Measurements from ENCODE around the gene DAB1. TPM values are rescaled to one million over a fixed set of nuclear protein-coding genes. Genes with fewer than 3 reads are reported as not detected.

Gene DAB1
- total RNA-seq, 3 donors from 2014 or later, result 0.61 to 2.0 (median 0.92) TPM

DNA sequence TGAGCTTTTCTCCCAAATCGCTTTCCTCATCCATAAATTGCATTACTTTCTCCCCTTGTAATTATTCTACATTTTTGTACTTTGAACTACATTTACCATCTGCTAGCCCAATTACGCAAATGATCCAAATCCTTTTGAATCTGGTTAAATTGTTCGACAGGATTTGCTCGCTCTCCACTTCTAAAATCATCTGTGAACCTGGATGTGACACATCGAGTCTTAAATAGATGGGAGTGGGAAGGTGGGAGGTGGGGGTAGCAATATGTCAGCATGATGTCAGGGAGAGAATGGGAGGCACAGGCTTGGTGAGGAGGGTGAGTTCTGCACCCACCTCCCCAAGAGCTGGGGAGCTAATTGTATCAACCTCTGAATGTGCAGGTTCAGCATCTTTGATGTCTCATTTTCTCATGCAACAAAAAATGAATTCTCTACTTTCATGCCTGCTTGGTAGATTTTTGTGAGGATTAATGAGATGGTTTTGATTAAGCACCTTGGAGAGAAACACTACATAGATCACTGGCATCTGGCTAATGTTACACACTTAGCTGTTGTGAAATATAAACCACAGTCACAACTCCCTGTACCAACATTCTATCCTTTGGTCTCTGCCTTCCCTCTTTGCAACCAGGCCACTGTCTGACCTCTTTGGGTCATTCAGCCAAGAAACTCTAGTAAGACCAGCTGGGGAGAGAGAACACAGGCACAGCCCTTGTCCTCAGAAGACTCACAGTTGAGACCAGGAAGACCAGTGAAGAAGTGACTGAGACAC is 165.1 kb downstream of the DAB1 start:
- no peaks in the 10 kb centered on the region for H3K4me1 ChIP-seq (ENCODE audit: low read depth)
- DNase-seq (no peak), ATAC-seq (no peak)
- no peak overlapping the region for H3K4me3 ChIP-seq
- no peaks in the 10 kb centered on the region for H3K36me3 ChIP-seq (ENCODE audit: low read depth)
- TF ChIP-seq, protein P1, sequence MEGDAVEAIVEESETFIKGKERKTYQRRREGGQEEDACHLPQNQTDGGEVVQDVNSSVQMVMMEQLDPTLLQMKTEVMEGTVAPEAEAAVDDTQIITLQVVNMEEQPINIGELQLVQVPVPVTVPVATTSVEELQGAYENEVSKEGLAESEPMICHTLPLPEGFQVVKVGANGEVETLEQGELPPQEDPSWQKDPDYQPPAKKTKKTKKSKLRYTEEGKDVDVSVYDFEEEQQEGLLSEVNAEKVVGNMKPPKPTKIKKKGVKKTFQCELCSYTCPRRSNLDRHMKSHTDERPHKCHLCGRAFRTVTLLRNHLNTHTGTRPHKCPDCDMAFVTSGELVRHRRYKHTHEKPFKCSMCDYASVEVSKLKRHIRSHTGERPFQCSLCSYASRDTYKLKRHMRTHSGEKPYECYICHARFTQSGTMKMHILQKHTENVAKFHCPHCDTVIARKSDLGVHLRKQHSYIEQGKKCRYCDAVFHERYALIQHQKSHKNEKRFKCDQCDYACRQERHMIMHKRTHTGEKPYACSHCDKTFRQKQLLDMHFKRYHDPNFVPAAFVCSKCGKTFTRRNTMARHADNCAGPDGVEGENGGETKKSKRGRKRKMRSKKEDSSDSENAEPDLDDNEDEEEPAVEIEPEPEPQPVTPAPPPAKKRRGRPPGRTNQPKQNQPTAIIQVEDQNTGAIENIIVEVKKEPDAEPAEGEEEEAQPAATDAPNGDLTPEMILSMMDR (IDR thresholded peaks at IDR 0.05), result no peak
- intact Hi-C loops (cut with DNase I, micrococcal nuclease), result no loop called here
- no peaks in the 10 kb centered on the region for H3K9me3 ChIP-seq

DNA sequence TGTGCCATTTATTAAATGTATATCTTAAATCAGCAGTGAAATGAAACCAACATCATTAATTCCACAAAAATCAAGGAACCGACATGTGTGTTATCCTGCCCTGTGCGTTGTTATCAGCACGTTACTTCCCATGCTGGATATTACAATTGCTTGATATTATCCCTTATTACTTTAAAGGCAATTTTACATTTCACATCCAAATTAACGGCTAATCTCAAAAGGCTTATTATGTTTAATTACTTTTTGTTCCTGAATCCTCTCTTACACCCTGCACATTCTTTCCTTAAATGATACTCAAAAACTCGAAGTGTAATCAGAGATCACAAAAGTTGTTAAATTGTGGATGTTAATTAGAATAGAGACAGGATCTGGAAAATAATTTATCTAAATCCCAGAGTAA is 167.9 kb downstream of the DAB1 start:
- H3K9me3 ChIP-seq, result no peaks in the 10 kb centered on the region
- TF ChIP-seq, protein P1 (IDR thresholded peaks at IDR 0.05), result no peak
- H3K36me3 ChIP-seq (ENCODE audit: low read depth), result no peaks in the 10 kb centered on the region
- no peak overlapping the region for H3K4me3 ChIP-seq
- ATAC-seq (no peak), DNase-seq (no peak)
- no peaks in the 10 kb centered on the region for H3K4me1 ChIP-seq (ENCODE audit: low read depth)
- intact Hi-C loops (cut with DNase I, micrococcal nuclease), result no loop called here

DNA sequence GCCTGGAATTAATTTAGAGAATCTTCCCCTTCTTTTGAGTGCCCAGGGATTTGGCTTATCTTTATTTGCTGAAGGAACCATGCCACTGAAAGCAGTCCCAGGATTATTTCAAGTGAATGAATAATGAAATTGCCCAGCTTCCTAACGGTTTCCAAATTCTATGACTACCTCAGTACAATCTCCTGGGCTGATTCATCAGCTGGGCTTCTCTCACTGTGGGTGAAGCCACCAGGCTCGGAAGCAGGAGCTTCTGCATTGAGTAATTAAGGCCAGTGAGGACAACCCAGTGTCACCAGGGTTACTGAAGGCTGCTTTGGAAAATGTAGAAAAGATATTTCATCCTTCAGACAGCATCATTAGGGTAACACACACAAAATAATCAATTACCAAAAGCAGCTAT is 169.8 kb downstream of the DAB1 start:
- H3K4me1 ChIP-seq (ENCODE audit: low read depth), result no peaks in the 10 kb centered on the region
- no peak for ATAC-seq
- H3K9me3 ChIP-seq, result no peaks in the 10 kb centered on the region
- intact Hi-C loops (cut with DNase I, micrococcal nuclease), result no loop called here
- TF ChIP-seq, protein P1 (IDR thresholded peaks at IDR 0.05), result no peak
- DNase-seq, result no peak
- no peak overlapping the region for H3K4me3 ChIP-seq
- H3K36me3 ChIP-seq (ENCODE audit: low read depth), result no peaks in the 10 kb centered on the region

DNA sequence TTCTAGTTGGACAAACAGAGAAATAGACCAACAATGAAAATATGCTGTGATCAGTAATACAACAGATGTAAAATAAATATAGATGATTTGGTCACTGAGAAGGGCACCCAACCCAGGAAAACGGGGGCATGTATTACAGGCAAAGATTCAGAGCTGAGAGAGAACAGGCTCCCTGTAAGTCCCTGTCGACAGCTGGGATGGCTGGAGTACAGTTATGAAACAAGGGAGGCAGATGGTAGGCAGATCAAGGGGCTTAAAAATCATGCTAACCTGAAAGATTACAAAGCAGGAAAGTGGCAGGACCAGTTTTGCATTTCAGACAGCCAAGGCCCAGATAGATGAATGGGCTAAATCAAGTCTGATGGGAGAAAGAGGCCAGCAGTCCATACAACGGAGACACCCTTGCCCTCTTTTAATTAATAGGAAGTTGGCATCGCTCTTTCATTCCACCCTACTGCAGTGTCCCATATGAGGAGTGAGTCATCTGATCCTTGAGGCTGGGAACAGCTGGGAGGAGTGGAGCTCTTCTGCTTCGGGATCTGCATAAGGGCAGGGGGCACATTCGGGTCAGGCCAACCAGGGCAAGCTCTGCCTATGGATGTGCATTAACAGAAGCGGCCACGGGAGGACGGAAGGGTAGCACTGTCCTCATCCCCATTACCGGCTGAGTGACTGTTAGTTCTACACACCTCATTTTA is 171.1 kb downstream of the DAB1 start:
- Histone ChIP-seq H3K36me3 (ENCODE audit: low read depth) (no peaks in the 10 kb centered on the region), H3K9me3 (no peaks in the 10 kb centered on the region), H3K4me1 (ENCODE audit: low read depth) (no peaks in the 10 kb centered on the region), H3K4me3 (no peak overlapping the region)
- intact Hi-C loops (cut with DNase I, micrococcal nuclease), result no loop called here
- DNase-seq (no peak), ATAC-seq (no peak)
- TF ChIP-seq, protein P1 (IDR thresholded peaks at IDR 0.05), result no peak

DNA sequence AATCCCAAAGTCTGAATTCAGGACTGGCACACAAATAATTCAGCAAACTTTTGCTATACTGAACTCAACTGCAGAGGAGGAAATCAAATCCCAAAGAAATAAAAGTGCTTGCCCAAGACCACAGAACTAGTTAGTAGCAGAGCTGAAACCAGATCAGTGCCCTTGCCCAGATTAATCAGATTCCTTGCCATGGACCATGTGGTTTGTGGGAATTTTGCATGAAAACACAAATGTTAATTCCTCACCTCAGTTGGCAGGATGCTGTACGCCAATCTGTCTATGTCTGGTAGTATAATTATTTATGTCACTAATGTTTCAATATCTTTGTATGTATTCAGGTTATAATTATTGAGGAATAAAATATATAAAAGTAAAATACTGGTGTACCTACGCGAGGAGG is 173.8 kb downstream of the DAB1 start:
- H3K4me1 ChIP-seq (ENCODE audit: low read depth), result no peaks in the 10 kb centered on the region
- intact Hi-C loops (cut with DNase I, micrococcal nuclease), result no loop called here
- no peaks in the 10 kb centered on the region for H3K36me3 ChIP-seq (ENCODE audit: low read depth)
- H3K9me3 ChIP-seq, result no peaks in the 10 kb centered on the region
- ATAC-seq (no peak), DNase-seq (no peak)
- H3K4me3 ChIP-seq, result no peak overlapping the region
- TF ChIP-seq, protein P1 (IDR thresholded peaks at IDR 0.05), result no peak
